COLO668 (cell line): ENCODE data around the gene ALOX5.

Experiments
- DNase-seq: peaks from one replicate; lab custom pipeline; 2025; ENCODE audit not compliant: unreplicated experiment; lab: John Stamatoyannopoulos, UW

The ALOX5 gene

GRCh38 chr10:45441239-45442190 lies 67.5 kb downstream of the ALOX5 start:
- DNase-seq = no peak

GRCh38 chr10:45442251-45442650 lies 68.2 kb downstream of the ALOX5 start:
- DNase-seq = no peak

GRCh38 chr10:45442662-45443061 lies 68.6 kb downstream of the ALOX5 start:
- DNase-seq = no peak

GRCh38 chr10:45443101-45444009 lies 69.3 kb downstream of the ALOX5 start:
- no peak for DNase-seq

- no peak for DNase-seq
These were observed 70.0 kb downstream of the ALOX5 start for GRCh38 chr10:45444022-45444421.

GRCh38 chr10:45444976-45445898 lies 71.2 kb downstream of the ALOX5 start:
- DNase-seq = no peak

- DNase-seq = no peak
These were observed 72.8 kb downstream of the ALOX5 start for GRCh38 chr10:45446858-45447257.

- DNase-seq = no peak
These were observed 73.4 kb downstream of the ALOX5 start for GRCh38 chr10:45447416-45447815.

GRCh38 chr10:45450866-45451265 lies 76.8 kb downstream of the ALOX5 start:
- DNase-seq = no peak

GRCh38 chr10:45451407-45451806 lies 77.4 kb downstream of the ALOX5 start:
- no peak for DNase-seq

- no peak for DNase-seq
These were observed 78.3 kb downstream of the ALOX5 start for GRCh38 chr10:45452268-45452667.

GRCh38 chr10:45452743-45453452 lies 78.9 kb downstream of the ALOX5 start:
- DNase-seq = no peak

- no peak for DNase-seq
These were observed 79.7 kb downstream of the ALOX5 start for GRCh38 chr10:45453639-45454255.

GRCh38 chr10:45454262-45454661 lies 80.2 kb downstream of the ALOX5 start:
- no peak for DNase-seq

- no peak for DNase-seq
These were observed 80.8 kb downstream of the ALOX5 start for GRCh38 chr10:45454859-45455258.

- no peak for DNase-seq
These were observed 82.2 kb downstream of the ALOX5 start for GRCh38 chr10:45456233-45456632.

GRCh38 chr10:45456822-45457221 lies 82.8 kb downstream of the ALOX5 start:
- DNase-seq = no peak

GRCh38 chr10:45457487-45457886 lies 83.5 kb downstream of the ALOX5 start:
- no peak for DNase-seq

- no peak for DNase-seq
These were observed 86.3 kb downstream of the ALOX5 start for GRCh38 chr10:45460235-45460878.
